ENCODE results near the gene PLAGL2. TPM values are rescaled to one million over a fixed set of nuclear protein-coding genes. Genes with fewer than 3 reads are reported as not detected.
"Not testable (repeated sequence)": the region's sequence is repeated elsewhere in the genome, so short reads cannot be mapped to it uniquely, and the experiment has no call there.

Gene PLAGL2
- total RNA-seq, 1 donor from 2014 or later, result 9.2 TPM

DNA sequence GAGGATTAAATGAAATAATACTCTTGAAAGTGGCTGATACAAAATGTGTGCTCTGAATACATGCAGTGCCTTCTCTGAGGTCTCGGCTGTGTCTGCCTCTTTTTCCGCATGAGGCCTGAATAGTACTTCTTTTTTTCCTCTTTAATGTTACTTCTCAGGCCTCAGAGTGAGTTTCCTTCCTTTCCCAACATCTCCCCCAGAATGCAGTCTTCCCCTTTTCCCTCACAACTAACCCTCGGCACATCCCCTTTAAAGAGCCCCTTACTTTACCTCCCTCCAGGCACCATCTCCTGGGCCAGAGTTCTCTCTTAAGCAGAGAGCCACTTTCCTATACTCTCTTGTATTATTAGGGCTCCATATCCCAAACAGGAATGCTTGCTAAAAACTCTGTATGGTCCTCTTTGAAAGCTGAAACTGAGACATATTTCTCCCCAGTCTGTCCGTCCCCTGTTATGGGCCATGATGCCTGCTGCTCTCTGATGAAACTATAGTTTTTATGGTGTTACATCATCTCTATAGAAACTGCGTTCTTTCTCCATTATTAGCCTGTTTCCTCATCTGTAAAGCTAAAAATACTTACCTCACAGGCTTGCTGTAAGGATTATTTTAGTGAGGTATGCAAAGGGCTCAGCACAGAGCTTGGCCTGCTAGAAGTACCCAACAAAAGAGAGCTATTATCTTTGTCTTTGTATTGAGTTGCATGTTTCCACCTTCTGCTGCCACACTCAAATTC is 2.3 kb downstream of the PLAGL2 start:
- no peak for DNase-seq (ENCODE audit: extremely low read depth, low read depth, low spot score)

DNA sequence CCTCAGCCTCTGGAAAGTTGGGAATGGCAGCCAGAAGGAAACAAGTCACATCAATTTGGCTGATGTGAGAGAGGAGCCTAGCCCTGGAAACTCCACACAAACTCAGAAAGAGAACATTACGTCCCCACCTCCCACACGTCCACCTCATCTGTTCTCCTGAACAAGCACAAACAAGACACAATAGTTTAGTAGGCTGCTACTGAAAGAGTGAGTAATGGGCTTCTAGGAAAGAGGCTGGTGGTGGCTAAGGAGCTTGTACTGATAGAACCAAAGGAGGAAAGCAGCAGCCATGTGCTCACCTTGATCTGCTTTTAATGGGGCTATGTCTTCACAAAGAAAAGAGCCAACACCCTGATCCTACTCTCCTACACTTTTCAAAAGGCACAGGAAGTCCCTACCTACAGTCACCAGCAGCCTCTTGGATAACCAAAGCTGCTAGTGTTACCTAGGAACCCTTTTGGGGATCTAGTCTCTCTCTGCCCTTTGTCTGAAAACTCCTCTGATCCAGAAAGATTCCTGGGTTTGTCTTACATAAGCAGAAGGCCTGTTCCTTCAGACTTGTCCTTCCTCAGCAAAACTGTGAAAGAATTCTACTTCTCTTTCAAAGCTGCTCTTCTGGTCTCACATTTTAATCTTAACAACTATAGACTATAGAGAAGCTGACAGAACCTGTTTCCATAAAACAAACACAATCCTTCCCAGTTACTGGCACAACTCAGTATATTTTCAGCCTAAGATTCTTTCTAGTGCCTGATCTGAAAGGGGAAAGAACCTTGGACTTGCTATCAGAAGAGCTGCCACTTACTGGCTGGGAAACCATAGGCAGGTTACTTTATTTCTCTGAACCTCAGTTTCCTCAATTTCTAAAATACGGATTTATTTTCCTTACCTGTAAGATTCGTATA is 3.1 kb downstream of the PLAGL2 start:
- no peak for DNase-seq (ENCODE audit: extremely low read depth, low read depth, low spot score)

DNA sequence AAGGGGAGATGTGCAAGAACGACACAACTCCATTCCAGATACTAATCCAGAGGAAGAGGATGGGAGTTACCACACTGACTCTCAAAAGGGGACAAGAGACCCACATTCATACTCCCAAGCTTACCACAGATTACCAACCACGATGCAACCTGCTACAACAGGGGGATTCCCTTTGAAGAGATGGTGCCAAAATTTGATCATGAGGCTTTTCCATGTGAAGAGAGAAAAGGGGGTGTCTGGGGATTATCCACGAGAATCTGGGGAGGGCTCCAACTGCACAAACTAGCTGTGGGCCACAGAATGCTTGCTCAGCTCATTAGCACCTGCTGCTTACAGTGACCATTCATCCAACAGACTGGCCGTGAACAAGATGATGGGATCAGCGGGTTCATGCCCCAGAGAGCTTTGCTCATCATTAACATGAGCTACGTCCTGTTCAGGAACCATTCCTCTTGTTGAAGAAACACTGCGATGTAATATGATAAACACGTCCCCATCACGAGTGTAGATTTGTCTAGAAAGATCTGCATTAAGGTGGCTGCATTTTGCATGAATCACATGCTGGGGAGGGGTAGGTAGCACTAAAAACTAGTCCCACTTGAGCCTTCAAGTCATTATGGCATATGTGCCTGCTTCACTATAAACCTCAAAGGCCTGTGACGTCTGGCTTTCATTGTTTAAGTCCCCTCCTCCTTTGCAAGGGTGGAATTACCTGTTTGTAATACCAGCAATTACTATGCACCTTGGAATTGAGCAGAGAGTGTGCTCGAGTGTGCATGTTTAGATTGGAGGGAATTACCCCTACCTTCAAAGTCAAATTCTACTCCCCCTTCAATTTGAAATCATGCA is 4.0 kb downstream of the PLAGL2 start:
- DNase-seq (ENCODE audit: extremely low read depth, low read depth, low spot score), result no peak

DNA sequence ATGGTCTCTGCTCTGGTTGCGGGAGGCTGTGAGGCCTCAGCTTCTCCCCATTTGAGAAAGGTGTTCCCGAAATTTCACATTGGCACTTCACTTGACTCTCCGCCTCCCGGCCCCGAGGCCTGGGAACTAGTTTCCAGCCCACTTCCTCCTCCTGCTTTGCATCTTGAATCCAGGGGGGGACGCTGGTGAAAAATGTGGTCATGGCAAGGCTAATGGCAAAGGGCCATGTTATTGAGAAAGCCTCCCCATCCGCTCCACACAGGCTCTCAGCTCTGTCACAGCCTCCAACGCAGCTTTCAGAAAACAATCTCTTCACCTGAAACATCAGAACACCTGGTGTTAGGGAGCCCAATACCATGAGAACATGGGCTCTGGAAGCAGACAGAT is 5.6 kb downstream of the PLAGL2 start:
- no peak for DNase-seq (ENCODE audit: extremely low read depth, low read depth, low spot score)

DNA sequence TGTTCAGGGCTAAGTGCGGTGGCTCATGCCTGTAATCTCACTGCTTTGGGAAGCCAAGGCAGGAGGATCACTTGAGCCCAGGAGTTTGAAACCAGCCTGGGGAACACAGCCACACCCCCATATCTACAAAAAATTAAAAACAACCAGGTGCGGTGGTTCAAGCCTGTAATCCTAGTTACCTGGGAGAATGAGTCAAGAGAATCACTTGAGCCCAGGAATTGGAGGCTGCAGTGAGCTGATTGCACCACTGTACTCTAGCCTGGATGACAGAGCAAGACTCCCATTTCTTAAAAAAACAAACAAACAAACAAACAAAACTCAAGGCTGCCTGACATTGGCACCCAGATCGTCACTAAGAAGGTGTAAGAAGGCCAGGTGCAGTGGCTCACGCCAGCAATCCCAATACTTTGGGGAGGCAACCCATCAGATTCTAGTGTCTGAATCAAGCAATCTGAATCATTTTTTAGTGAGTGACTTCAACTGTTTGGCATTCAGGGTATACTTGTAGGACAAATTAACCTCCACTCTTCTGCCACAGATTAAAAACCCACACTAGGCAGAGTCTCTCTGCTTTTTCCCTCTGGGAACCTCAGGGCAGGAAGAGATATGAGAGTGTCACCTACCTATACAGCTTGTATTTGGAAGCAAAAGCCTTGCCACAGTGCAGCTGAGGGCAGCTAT is 6.1 kb downstream of the PLAGL2 start:
- DNase-seq (ENCODE audit: extremely low read depth, low read depth, low spot score), result no peak

DNA sequence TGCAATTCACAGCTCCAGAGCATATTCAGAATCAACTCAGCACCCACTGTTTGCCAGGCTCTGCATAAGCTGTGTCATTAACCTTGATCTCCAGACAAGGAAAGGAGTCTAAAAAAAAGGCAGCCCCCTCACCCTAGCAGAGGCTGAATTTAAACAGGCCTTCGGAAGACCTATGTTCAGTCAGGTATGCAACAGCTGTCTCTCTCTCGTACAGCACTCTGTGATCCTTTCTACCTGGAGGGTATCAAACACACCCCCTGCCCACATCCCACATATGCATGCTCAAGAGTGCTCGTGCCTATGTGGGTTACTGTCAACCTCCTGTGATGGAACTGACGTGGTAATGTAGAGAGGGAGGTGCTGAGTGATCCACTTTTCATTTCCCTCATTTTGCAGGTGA is 8.5 kb downstream of the PLAGL2 start:
- DNase-seq (ENCODE audit: extremely low read depth, low read depth, low spot score), result no peak

DNA sequence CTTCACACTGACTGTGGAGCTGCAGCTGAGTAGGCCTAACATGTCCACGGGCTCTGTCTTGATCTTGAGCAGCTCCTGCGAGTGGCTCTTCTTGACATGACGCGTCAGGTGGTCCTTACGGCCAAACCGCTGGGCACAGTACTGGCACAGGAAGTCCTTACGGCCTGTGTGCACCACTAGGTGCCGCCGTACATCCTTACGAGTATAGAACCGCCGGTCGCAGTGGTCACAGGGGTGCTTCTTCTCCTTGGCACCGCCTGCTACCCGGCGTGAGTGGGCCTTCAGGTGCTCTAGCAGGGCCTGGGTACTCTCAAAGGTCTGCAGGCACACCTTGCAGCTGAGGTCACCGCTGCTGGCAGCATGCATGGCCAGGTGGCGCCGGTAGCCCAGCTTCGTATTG is 10.4 kb downstream of the PLAGL2 start:
- DNase-seq (ENCODE audit: extremely low read depth, low read depth, low spot score), result not testable (repeated sequence)

DNA sequence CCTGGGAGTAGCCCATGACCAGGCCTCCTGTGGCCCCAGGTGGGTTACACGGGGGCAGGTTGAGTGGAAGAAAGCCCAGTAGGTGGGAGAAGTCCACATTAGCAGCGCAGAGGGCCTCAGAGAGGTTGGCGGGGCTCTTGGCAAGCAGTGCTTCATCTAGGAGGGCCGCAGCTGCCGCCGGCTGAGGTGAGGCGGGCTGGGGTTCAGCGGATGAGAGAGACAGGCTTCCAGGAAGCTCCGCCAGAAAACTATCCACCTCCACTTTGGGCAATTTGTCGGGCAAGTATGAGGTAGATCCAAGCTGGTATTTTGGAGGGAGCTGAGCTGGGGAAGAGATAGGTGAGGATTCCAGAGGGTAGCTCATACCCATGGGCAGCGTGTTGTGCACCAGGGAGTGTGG is 10.9 kb downstream of the PLAGL2 start:
- not testable (repeated sequence) for DNase-seq (ENCODE audit: extremely low read depth, low read depth, low spot score)

DNA sequence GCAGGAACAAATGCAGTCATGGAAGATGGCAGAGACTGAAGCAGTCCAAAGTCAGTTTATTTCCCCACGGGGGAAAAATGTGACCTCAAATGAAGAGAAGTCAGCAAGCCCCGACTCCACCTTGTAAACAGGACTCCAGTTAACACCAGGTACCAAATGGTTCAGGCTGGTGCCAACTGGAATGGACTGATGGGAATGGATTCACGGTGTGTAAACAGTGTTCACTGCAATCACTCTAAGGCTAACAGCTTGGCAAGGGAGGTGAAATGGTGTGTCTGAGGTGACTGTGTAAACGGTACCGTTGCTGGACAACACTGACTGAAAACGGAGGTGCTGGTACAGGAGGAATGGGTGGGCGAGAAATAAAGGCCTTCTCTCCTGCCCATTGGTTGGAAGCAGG is 12.0 kb downstream of the PLAGL2 start:
- DNase-seq (ENCODE audit: extremely low read depth, low read depth, low spot score), result no peak

DNA sequence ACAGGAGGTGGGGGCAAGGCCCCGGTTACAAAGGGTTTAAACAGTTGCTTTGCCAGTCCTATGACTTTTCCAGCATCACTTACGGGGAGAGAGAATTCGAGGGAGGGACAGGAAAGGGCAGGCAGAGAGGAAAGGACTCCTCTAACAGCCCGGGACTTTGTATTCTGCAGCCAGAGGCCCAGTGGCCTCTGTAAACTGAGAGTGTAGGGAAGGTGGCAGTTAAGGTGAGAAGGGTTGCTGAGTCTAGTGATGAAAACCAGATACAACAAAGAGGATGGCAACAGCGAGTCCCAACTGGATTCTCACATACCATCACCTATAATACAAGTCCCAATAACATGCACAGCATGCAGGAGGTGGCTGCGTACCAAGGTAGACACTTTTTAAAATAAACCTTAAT is 13.5 kb downstream of the PLAGL2 start:
- DNase-seq (ENCODE audit: extremely low read depth, low read depth, low spot score), result no peak

DNA sequence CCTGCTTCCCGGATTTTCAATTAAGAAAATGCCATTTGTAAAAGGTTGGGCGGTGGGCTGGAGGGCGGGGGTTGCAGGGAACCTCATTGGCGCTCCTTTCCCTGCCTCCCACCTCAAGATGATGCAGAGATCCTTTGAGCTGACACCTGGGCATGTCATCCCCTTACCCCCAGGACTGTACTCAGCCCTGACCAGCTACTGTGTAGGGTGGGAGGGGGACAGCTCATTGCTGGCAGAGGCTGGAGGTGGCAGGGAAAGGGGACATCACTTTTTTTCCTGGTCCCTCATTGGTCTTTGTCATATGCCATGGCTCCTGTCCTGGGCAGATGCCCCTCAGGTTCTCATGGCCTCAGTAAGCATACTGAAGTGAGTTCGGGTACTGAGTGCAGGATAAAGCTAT is 14.2 kb downstream of the PLAGL2 start:
- not testable (repeated sequence) for DNase-seq (ENCODE audit: extremely low read depth, low read depth, low spot score)

DNA sequence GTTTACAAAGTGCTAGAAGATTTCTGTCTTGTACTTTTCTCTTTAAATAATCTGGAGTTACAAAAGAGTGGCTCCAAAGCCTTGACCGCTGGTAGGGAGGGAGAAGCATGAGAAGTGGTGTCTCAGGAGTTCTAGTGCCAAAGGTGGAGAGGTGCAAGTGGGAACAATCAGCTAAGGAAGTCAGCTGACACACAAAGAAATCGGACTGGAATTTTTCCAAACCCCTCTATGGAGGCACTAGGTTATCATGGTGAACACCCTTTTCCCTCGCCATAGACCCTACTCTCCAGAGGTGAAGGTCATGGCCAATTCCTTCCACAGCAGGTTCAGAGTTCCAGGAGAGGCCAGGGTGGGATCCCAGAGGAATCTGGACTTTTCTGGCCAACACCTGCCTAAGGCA is 14.8 kb downstream of the PLAGL2 start:
- DNase-seq (ENCODE audit: extremely low read depth, low read depth, low spot score), result no peak

DNA sequence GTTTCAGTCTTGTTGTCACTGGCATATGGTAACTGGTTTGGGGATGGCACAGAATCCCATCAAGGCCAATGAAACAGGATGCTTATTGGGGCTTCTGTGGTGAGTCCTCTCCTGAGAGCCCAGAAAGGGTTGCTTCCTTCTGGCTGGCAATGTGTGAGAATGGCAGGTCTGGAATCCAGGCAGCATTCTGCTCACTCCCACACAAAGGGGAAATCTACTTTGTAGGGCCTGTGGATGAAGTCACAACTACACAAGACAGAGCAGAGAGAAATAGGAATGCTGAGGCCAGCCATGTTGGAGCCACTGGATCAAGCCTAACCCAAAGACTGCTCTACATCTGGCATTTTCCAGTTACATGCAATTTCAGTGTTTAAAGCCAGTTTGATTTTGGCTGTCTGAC is 15.7 kb downstream of the PLAGL2 start:
- no peak for DNase-seq (ENCODE audit: extremely low read depth, low read depth, low spot score)

DNA sequence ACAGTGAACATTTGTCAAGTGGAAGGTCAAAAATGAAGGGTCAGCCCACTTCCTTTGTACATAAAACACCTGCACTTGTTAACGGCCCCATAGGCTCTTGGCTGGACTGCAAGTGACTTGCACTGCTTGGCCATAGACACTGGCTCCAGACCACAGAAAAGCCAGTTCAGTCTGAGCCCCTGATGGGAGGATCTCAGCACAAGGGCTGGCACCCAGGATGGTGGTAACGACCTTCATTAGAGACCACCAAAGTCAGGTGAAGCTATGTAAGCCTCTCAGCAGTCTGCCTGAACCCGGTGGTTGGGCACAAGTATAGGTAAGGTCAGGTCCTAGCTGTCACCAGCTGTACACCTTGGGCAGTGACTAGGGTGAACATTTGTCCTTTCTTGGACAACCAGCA is 16.1 kb downstream of the PLAGL2 start:
- DNase-seq (ENCODE audit: extremely low read depth, low read depth, low spot score), result no peak

DNA sequence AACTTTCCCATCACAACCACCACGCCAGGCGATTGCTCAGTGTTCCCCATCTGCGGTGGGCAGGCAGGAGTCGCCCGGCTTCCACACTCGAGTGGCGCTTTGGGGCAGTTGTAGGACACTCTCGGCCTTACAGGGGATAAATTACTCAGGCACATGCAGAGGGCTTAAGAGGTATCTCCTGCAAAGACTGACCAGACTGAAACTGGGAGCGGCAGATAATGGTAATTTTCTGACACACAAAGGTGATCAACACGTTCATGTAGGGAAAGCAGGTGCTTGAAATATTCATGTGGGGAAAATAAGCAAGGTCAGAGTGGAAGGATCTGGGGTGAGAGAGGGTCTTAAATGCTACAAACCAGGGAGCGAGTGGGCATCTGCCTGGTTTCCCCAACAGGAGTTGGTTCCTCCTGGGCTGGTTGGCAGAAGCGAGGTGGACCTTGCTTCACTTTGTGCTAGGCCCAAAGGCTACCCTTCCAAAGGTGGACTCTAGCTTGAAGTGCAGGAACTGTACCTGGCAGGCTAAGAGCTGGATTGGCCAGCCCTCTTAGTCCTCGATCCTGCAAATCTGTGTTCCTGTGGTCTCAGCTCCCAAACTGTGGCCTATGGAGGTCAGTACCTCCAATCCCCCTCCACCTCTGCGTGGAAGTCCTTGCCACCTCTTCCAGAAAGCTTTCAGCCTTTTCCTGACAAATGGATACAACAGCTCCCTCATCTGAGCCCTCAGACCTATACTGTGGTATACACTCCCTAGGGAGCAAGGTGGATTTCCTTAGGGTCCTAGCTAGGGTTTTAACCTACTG is 16.7 kb downstream of the PLAGL2 start:
- DNase-seq (ENCODE audit: extremely low read depth, low read depth, low spot score), result no peak

DNA sequence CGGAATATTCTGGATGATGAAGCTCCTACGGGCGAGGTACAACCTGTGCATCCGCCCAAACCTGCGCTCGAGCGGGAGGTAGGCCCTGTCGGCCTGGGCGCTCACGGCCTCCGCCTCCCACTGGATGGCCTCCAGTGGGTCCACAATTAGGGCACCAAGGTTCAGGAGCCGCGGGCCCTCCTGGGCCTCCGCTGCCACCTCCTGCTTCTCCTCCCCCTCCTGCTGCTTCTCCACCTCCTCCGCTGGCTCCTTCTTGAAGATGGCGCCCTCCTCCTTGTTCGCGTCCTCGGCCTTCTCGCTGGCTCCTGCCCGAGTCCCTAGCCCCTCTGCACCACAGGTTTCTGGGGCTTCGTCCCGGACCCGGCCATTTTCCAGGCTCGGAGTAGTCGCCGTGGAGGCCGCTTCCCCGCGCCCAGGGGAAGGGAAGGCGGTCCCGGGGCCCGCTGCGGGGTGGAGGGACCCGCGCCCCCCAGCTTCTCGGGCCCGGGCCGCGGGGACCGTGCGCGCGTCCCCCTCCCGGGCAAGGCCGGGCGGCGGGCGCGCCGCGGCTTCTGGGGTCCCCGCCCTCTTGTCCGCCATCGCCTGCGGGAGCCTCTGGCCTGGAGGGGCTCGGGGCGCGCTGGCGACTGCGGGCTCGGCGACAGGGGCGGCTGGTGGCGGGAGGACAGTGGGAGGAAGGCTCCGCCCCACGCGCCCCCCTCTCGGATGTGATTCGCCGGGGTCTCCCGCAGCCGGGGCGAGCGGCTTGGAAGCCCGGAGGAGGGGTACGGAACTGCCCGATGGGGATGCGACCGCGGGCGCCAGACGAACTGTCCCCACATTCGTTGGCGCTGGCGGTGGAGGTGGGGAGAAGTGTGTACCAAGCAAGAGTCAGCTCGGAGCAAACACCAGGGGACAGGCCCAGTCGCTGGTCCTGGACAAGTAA is 17.6 kb downstream of the PLAGL2 start:
- DNase-seq (ENCODE audit: extremely low read depth, low read depth, low spot score), result no peak

DNA sequence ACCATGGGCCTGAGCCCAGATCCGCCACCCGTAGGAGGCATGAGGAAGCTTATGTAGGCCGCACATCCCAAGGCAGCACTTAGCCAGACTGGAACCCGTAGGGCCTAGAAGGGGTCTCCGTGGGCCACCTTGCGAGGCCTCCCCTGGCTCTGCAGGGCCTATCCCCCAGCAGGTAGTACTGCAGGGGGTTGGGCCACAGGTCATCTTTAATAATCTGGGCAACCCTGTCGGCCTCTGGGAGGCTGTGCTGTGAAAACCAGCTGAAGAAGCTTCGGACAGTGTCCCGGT is 18.5 kb downstream of the PLAGL2 start:
- DNase-seq (ENCODE audit: extremely low read depth, low read depth, low spot score), result no peak

DNA sequence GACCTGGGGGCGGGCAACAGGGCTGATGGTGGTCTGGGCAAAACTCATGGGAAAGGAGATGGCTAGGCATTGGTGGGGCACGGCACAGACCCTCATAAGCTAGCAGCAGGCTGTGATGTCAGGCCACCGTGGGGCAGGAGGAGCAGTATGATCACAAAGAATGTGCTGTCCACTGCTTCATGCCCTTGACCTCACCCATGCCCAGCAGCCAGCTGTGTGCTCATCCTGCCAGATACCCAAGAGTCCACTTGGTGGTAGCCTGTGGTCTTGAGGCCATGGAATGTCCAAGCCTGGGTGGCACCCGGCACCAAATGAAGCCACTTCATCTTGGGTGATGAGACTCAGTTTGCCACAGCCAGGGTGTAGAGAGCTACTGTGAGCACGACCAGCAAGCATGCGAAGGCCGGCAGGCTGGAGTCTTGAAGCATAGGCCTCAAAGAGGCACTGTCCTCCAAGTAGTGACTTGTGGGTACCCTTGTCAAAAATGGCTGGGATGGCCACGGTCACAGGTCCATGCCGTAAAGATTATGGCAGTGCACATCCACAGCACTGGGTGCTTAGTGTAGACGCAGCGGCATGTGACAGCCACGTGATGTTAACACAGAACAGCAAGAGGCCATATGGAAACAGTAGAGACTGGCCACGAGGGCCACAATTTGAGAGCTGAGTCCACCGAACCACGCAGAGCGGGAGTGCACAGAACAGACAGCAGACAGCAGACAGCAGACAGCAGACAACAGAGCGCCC is 19.0 kb downstream of the PLAGL2 start:
- DNase-seq (ENCODE audit: extremely low read depth, low read depth, low spot score), result no peak

Measured in glomerular endothelial cell (primary cell).